Hepatic stellate cell (primary cell): ENCODE results near the gene GDI1.

ENCODE experiments used
- DNase-seq: peaks from one replicate; pipeline ENCODE4 v3.0.0; 2011; ENCODE audit warnings: low spot score

Gene GDI1

DNA sequence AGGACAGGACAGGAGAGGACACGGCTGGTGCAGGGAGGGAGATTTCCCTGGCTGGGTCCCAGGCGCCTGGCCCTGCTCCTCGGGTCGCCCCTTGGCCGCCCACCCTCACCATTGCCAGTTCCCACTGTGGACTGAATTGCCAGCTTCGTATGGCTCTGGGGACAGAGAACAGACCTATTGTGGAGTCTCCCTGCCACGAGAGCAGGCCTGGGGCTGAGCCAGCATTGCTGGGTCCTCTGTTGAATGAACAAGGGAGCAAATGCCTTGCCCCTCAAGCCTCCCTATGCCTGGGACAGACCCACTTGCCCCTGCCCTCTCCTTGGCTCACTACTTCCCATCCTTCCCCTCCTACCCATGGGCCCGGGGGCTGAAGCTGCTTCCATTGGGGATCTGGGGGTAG lies 25.4 kb downstream of the GDI1 start:
- no peak for DNase-seq

DNA sequence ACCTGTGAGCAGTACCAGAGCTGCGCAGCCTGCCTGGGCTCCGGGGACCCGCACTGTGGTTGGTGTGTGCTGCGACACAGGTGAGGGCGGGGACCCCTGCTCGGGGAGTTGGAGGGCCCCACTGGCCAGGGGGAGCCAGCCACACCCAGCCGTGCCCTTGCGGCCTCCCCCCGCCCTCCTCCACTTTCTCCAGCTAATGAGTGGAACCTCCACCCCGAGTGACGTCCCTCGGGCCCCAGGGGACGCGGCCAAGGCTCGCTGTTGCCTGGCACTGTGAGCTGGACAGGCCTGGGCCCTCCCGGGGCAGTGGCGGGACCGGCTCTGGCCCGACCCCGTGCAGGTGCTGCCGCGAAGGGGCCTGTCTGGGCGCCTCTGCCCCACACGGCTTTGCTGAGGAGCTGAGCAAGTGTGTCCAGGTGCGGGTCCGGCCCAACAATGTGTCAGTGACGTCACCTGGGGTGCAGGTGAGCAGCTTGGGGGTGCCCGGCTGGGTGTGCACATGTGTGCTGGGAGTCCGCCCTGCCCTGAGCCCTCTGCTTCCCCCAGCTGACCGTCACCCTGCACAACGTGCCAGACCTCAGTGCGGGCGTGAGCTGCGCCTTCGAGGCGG lies 26.8 kb downstream of the GDI1 start:
- no peak for DNase-seq

DNA sequence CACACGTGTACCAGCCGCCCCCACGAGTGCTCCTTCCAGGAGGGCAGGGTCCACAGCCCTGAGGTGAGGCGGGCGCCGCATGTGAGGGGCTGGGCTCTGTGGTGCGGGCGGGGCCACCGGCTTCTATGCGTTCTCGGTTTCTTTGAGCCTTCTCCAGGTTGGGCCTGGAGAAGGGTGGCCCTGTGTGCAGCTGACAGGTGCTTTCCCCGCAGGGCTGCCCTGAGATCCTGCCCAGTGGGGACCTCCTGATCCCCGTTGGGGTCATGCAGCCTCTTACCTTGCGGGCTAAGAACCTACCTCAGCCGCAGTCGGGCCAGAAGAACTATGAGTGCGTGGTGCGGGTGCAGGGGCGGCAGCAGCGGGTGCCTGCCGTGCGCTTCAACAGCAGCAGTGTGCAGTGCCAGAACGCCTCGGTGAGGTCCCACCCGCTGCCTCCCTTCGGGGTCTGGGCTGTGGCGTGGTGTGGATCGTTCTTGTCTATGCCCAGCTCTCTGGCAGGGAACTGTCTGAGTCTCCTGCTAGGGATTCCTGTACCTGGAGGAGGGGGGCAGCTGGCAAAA lies 27.9 kb downstream of the GDI1 start:
- no peak for DNase-seq

- no peak for DNase-seq
These were observed 28.6 kb downstream of the GDI1 start for GRCh38 chrX:154465601-154466000.

- DNase-seq: no peak
These were observed 29.1 kb downstream of the GDI1 start for GRCh38 chrX:154466036-154466435.

GRCh38 chrX:154466907-154467306 lies 30.0 kb downstream of the GDI1 start:
- no peak for DNase-seq

DNA sequence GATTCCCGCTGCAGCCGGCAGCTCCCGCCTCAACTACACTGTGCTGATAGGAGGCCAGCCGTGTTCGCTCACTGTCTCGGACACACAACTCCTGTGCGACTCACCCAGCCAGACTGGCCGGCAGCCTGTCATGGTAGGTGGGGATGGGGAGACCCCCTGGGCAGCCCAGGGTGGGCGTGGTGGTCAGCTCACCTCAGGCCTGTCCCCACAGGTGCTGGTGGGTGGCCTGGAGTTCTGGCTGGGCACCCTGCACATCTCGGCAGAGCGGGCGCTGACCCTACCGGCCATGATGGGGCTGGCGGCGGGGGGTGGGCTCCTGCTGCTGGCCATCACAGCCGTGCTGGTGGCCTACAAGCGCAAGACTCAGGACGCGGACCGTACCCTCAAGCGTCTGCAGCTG lies 30.6 kb downstream of the GDI1 start:
- DNase-seq: no peak

GRCh38 chrX:154468217-154468616 lies 31.3 kb downstream of the GDI1 start:
- no peak for DNase-seq

GRCh38 chrX:154469114-154469513 lies 32.2 kb downstream of the GDI1 start:
- no peak for DNase-seq

DNA sequence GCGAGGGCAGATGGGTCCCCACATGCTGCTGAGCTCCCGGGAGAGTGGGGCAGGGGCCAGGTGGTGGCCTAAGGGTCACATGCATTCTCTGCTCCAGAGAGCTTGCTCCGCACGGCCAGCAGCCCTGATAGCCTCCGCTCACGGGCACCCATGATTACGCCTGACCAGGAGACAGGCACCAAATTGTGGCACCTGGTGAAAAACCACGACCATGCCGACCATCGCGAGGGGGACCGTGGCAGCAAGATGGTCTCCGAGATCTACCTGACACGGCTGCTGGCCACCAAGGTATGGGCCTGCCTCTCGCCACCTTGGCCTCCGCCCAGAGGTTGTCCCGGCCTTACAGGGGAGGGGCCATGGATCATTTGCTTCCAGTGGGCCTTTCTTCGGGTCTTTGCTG lies 32.9 kb downstream of the GDI1 start:
- no peak for DNase-seq

GRCh38 chrX:154470434-154470833 lies 33.5 kb downstream of the GDI1 start:
- no peak for DNase-seq

GRCh38 chrX:154470914-154471568 lies 34.1 kb downstream of the GDI1 start:
- DNase-seq: no peak

- DNase-seq: no peak
These were observed 35.1 kb downstream of the GDI1 start for GRCh38 chrX:154471839-154472684.

- no peak for DNase-seq
These were observed 36.0 kb downstream of the GDI1 start for GRCh38 chrX:154472685-154473632.

- no peak for DNase-seq
These were observed 36.7 kb downstream of the GDI1 start for GRCh38 chrX:154473683-154474082.

DNA sequence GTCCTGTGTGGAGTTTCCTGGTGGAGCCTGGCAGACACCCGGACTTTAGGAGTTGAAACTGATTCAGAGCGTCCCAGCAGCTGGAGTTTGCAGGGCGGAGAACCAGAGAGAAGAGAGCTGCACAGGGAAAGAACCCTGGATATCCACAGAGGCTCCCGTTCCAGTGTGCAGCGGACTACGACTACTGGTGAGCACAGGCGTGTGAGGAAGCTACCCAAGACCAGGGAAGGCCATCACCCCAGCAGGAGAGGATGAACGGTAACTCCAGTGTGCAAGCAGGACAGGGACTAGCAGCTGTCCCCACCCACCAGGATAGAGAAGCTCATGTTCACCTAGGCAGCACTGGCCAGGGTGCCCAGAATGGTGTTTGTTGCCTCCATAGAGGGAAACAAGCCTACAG lies 39.9 kb downstream of the GDI1 start:
- no peak for DNase-seq

DNA sequence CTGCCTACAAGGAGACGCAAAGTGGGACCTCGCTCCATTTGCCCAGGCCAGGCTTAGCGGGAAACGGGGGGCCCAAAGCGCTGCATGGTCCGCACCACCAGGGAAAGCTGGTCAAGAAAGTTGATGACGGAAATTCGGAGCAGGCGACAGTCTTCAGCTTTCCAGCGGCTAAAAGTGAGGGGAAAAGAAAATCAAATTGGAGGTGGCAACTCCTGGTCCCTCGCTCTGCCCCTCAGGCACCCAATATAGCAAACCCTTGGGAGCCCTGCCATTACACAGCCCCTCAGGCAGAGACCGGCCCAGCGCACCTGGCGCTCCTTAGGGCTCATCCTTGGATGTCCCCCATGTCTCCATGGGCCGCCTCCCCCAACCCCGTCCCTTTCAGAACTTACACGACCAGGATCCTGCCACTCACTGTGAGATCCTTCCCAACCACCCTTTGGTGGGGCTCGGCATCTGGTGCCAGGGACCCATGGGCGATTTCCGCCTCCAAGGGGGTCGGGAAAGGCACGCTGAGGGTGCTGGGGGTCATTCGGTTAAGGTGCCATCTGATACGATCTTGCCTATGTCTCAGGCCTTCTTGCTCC lies 41.0 kb downstream of the GDI1 start:
- no peak for DNase-seq

DNA sequence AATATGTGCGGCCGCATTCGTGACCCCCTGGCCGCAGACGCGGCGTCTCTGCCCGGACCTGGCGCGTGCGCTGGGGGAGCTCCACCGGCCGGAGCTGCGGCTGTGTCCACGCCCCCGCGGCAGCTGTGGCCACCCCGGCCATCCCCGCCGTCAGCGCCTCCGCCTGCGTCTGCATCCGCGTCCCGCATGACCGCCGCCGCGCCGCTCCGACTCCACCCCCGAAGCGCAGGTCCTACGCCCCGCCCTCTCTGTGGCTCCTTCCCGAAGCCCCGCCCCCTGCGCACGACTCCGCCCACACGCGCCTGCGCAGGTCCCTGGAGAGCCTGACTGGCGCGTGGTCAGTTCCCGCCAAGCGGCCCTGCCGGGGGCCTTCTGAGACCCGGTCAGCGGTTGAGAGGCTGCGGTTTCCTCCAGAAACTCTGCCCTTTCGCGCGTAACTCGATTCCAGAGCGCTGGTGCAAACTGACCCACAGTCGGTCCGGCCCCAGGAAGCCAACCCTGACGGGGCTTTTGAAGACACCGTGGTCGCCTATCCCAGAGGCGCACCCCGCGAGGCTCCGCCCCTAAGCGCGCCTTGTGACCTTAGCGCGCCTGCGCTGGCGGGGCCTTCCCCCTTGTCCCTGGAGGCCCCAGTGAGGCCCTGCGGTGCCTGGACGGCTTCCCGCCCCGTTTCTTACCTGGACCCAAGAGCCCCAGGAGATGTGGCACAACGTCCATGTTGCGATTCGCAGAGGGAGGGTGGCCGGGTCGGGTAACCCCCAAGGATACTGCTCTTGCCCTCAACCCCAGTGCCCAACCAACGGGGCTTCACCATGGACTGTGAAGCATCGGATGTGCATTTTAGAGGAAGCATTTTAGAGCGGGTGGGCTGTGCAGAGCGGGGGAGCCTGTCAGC lies 42.0 kb downstream of the GDI1 start, which contains the start of gene LAGE3:
TSS of gene LAGE3 (minus strand) at position 554 of the 895 bp plus-strand sequence. CDS start at position 188, 366 bp downstream.
- peak; percentile 89 for DNase-seq

DNA sequence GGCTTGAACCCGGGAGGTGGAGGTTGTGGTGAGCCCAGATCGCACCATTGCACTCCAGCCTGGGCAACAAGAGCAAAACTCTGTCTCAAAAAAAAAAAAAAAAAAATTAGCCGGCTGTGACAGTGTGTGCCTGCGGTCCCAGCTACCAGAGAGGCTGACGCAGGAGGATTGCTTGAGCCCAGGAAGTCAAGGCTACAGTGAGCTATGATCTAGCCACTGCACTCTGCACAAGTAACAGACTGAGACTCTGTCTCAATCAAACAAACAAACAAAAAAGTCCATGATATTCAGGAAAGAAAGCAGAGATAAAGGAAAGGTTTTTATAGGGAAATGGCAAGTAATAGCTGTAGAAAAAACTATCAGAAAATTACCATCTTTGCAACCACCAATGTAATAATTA lies 44.2 kb downstream of the GDI1 start:
- DNase-seq: no peak

DNA sequence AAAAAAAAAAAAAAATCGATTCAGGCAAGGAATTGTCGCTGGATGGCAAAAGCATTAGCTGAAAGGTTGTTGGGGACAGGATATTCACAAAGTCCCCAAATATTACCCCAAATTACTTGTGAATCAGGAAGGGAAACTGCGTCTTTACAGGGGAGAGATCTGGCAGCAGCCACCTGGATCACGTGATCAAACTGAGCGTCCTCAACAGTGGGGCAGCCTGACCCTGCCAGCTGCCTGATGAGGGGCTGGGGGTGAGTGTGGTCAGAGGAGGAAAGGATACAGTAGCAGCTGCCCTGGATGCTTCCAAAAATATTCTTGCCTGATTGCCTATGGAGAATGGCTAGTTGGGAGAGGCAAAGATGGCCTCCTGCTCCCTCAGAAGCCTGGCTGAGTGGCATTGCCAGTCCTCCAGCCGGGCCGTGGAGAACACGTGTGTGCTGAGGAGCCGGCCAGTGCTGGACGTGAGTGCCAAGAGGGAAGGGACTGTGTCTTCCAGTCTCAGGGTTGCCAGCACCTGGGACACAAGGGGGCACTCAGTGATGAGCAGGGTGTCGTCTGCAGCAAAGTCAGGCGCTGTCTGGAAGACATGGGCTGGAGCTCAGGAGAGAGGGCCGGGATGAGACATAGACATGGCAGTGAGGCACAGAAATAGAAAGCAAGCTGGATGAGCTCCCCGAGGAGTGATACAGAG lies 45.1 kb downstream of the GDI1 start:
- DNase-seq: no peak
